SK-N-SH (cell line): ENCODE measurements around the gene TNFAIP3. TPM values are rescaled to one million over a fixed set of nuclear protein-coding genes. Genes with fewer than 3 reads are reported as not detected.
"Not testable (repeated sequence)": the region's sequence is repeated elsewhere in the genome, so short reads cannot be mapped to it uniquely, and the experiment has no call there.

Source experiments
- CTCF ChIA-PET: fragments of 300-600, 350-600 bp; formaldehyde crosslinking; extraction: SDS; loops from one replicate; lab custom pipeline; 2021; lab: Yijun Ruan, JAX
- POLR2A ChIA-PET: fragments of 350-600 bp; sonication (Branson Sonifier 250); formaldehyde crosslinking; extraction: SDS; loops from one replicate; lab custom pipeline; 2020; ENCODE audit warnings: antibody characterized with exemption, inconsistent platforms; lab: Yijun Ruan, JAX
- DNase-seq: peaks from one replicate; pipeline ENCODE4 v3.0.0; 2012
- H2AFZ ChIP-seq: fragments of 200-600 bp; sonication (generic); 2 replicates; pipeline ENCODE4 v1.8.1; 2016; ENCODE audit warnings: antibody characterized with exemption, mild to moderate bottlenecking, low read depth
- H3F3A ChIP-seq: fragments of 200-600 bp; sonication (generic); replicated peaks from 2 replicates; pipeline ENCODE3; 2016; ENCODE audit warnings: antibody characterized with exemption, mild to moderate bottlenecking; ENCODE audit not compliant: insufficient read depth
- H3K27ac ChIP-seq, 2 experiments: fragments of 200-500 bp in 1 of 2; fragments of 200-600 bp in 1 of 2; sonication (Bioruptor generic) in 1 of 2; sonication (generic), shearing (Covaris generic) in 1 of 2; 2 replicates each; pipeline versions ENCODE4 v1.5.1 to v1.6.1; 2014 to 2016; ENCODE audit warnings: low read depth in 2 of 2, inconsistent platforms in 1 of 2, low read length in 1 of 2, mild to moderate bottlenecking in 1 of 2, mixed read lengths in 1 of 2
- H3K27me3 ChIP-seq: fragments of 200-600 bp; sonication (generic), shearing (Covaris generic); 2 replicates; pipeline ENCODE4 v1.6.1; 2016; ENCODE audit warnings: mixed run types; ENCODE audit not compliant: insufficient read depth
- H3K36me3 ChIP-seq, 2 experiments: fragments of 200-500 bp in 1 of 2; fragments of 200-600 bp in 1 of 2; sonication (Bioruptor generic) in 1 of 2; sonication (generic) in 1 of 2; replicated peaks in 1 of 2; 2 replicates each; pipeline versions ENCODE3 to v1.5.1; 2014 to 2016; ENCODE audit warnings: low read length in 1 of 2, mild to moderate bottlenecking in 1 of 2; ENCODE audit not compliant: insufficient read depth in 2 of 2, control insufficient read depth in 1 of 2
- H3K4me1 ChIP-seq, 2 experiments: fragments of 200-500 bp in 1 of 2; fragments of 200-600 bp in 1 of 2; sonication (Bioruptor generic) in 1 of 2; sonication (generic), shearing (Covaris generic) in 1 of 2; 2 replicates each; pipeline versions ENCODE4 v1.5.1 to v1.6.1; 2014 to 2016; ENCODE audit warnings: low read depth in 1 of 2, low read length in 1 of 2, mixed run types in 1 of 2; ENCODE audit not compliant: insufficient read depth in 2 of 2, control insufficient read depth in 1 of 2
- H3K4me2 ChIP-seq: fragments of 200-600 bp; sonication (generic), shearing (Covaris generic); 2 replicates; pipeline ENCODE4 v1.6.1; 2017; ENCODE audit warnings: mixed run types
- H3K4me3 ChIP-seq, 2 experiments: fragments of 200-500 bp in 1 of 2; fragments of 200-600 bp in 1 of 2; sonication (Bioruptor generic) in 1 of 2; sonication (generic), shearing (Covaris generic) in 1 of 2; 2 replicates each; pipeline versions ENCODE4 v1.5.1 to v1.8.1; 2014 to 2016; ENCODE audit warnings: low read depth in 2 of 2, inconsistent platforms in 1 of 2, low read length in 1 of 2, mild to moderate bottlenecking in 1 of 2, mixed read lengths in 1 of 2, moderate library complexity in 1 of 2
- H3K79me2 ChIP-seq: fragments of 200-600 bp; sonication (generic); 2 replicates; pipeline ENCODE4 v1.8.1; 2017; ENCODE audit warnings: mild to moderate bottlenecking; ENCODE audit not compliant: insufficient read depth
- H3K9ac ChIP-seq: fragments of 200-600 bp; sonication (generic); 2 replicates; pipeline ENCODE4 v1.6.1; 2017; ENCODE audit warnings: mixed run types
- H3K9me2 ChIP-seq: fragments of 200-600 bp; sonication (generic); 2 replicates; pipeline ENCODE4 v1.6.1; 2017; ENCODE audit warnings: mixed run types
- H3K9me3 ChIP-seq: fragments of 200-600 bp; sonication (generic); 2 replicates; pipeline ENCODE4 v1.6.1; 2017; ENCODE audit warnings: mixed run types, mild to moderate bottlenecking, moderate library complexity
- H4K20me1 ChIP-seq: fragments of 200-600 bp; sonication (generic); 2 replicates; pipeline ENCODE4 v1.6.1; 2017; ENCODE audit warnings: mild to moderate bottlenecking, mixed run types; ENCODE audit not compliant: insufficient read depth
- CHD2 ChIP-seq: fragments of 150-350 bp; IDR thresholded peaks from 2 replicates; pipeline ENCODE4 v1.6.1; 2018; ENCODE audit warnings: low read length; ENCODE audit not compliant: partially characterized antibody
- FOSL2 ChIP-seq: IDR thresholded peaks from 2 replicates; pipeline ENCODE4 v1.4.0; 2012; ENCODE audit warnings: low read depth, mild to moderate bottlenecking, moderate library complexity, borderline replicate concordance
- JUND ChIP-seq: IDR thresholded peaks from 2 replicates; pipeline ENCODE4 v1.4.0; 2012
- MEF2A ChIP-seq: IDR thresholded peaks from 2 replicates; pipeline ENCODE4 v1.4.0; 2012; ENCODE audit warnings: low read depth, borderline replicate concordance
- NFIC ChIP-seq: IDR thresholded peaks from 2 replicates; pipeline ENCODE4 v1.4.0; 2012; ENCODE audit warnings: borderline replicate concordance
- NRF1 ChIP-seq: IDR thresholded peaks from 2 replicates; pipeline ENCODE4 v1.6.1; 2012; ENCODE audit warnings: low read depth, mild to moderate bottlenecking, low read length
- POLR2AphosphoS5 ChIP-seq: IDR thresholded peaks from 2 replicates; pipeline ENCODE4 v1.6.1; 2012; ENCODE audit warnings: low read depth, low read length
- RCOR1 ChIP-seq: fragments of 150-350 bp; IDR thresholded peaks from 2 replicates; pipeline ENCODE4 v1.6.1; 2017; ENCODE audit warnings: antibody characterized with exemption, low read length
- RXRA ChIP-seq: IDR thresholded peaks from 2 replicates; pipeline ENCODE4 v1.4.0; 2012; ENCODE audit warnings: low read depth, mild to moderate bottlenecking, borderline replicate concordance
- SIN3A ChIP-seq: IDR thresholded peaks from 2 replicates; pipeline ENCODE4 v1.6.1; 2012; ENCODE audit warnings: low read depth, mild to moderate bottlenecking, low read length, moderate library complexity, borderline replicate concordance
- TAF1 ChIP-seq: IDR thresholded peaks from 2 replicates; pipeline ENCODE4 v1.6.1; 2012; ENCODE audit warnings: low read depth, mild to moderate bottlenecking, low read length, moderate library complexity, borderline replicate concordance
- WGBS: methylation state at CpG from one replicate; pipeline ENCODE4 v1.1.6; 2017; ENCODE audit warnings: low lambda C conversion rate; 5-methylcytosine and 5-hydroxymethylcytosine counted together
- polyA plus RNA-seq, 3 experiments: library from polyadenylated mRNA; depleted of rRNA; stranded (reverse); fragments of >200 nt; gene quantifications; 2 replicates each; pipeline ENCODE4 v1.2.3, GENCODE V29; 2012
- TF ChIP-seq, protein P1 (sequence below): IDR thresholded peaks from 2 replicates; pipeline ENCODE4 v1.4.0; 2012; ENCODE audit warnings: low read depth, borderline replicate concordance
- TF ChIP-seq, protein P2 (sequence below): IDR thresholded peaks from 2 replicates; pipeline ENCODE4 v1.4.0; 2012; ENCODE audit warnings: low read depth

Gene TNFAIP3
- polyA plus RNA-seq, 1 of the 3 experiments (the other 2 are of a cell fraction): 1.0 TPM

- H3K27me3 ChIP-seq: no peaks in the 10 kb centered on the region
- H3K4me2 ChIP-seq: no peak overlapping the region
- H3K9ac ChIP-seq: no peak overlapping the region
- TF ChIP-seq FOSL2: no peak
- no peak for TF ChIP-seq JUND
- TF ChIP-seq, protein P1, sequence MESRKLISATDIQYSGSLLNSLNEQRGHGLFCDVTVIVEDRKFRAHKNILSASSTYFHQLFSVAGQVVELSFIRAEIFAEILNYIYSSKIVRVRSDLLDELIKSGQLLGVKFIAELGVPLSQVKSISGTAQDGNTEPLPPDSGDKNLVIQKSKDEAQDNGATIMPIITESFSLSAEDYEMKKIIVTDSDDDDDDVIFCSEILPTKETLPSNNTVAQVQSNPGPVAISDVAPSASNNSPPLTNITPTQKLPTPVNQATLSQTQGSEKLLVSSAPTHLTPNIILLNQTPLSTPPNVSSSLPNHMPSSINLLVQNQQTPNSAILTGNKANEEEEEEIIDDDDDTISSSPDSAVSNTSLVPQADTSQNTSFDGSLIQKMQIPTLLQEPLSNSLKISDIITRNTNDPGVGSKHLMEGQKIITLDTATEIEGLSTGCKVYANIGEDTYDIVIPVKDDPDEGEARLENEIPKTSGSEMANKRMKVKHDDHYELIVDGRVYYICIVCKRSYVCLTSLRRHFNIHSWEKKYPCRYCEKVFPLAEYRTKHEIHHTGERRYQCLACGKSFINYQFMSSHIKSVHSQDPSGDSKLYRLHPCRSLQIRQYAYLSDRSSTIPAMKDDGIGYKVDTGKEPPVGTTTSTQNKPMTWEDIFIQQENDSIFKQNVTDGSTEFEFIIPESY: no peak
- no peaks in the 10 kb centered on the region for H3K79me2 ChIP-seq
- H3K27ac ChIP-seq: no peak overlapping the region
- no peak overlapping the region for H3K4me3 ChIP-seq
- H3K4me1 ChIP-seq: no peaks in the 10 kb centered on the region
- no peak overlapping the region for H2AFZ ChIP-seq
- no peaks in the 10 kb centered on the region for H4K20me1 ChIP-seq
- no peaks in the 10 kb centered on the region for H3K9me3 ChIP-seq
- no peak for DNase-seq
- H3K9me2 ChIP-seq: no peaks in the 10 kb centered on the region
- no peaks in the 10 kb centered on the region for H3K36me3 ChIP-seq
- H3F3A ChIP-seq: no peaks in the 10 kb centered on the region
- 8% methylated on average over 1 of the region's 1 CpG for WGBS
- ChIA-PET POLR2A (no interaction called here), CTCF (no interaction called here)
Measured at GRCh38 chr6:137840252-137840651, 26.8 kb upstream of the TNFAIP3 start.

GRCh38 chr6:137843211-137843610, 23.8 kb upstream of the TNFAIP3 start:
- Histone ChIP-seq H3K4me2 (no peak overlapping the region), H3K9me3 (no peaks in the 10 kb centered on the region), H3F3A (no peaks in the 10 kb centered on the region), H3K27me3 (no peaks in the 10 kb centered on the region), H3K4me3 (no peak overlapping the region), H3K79me2 (no peaks in the 10 kb centered on the region), H3K9me2 (no peaks in the 10 kb centered on the region), H3K36me3 (no peaks in the 10 kb centered on the region), H3K9ac (no peak overlapping the region), H3K27ac (no peak overlapping the region), H2AFZ (no peak overlapping the region), H4K20me1 (no peaks in the 10 kb centered on the region), H3K4me1 (no peaks in the 10 kb centered on the region)
- DNase-seq: no peak
- ChIA-PET POLR2A (no interaction called here), CTCF (interaction anchor here (1.3 kb wide), 1 partner anchor 24 kb away, joined by 5 read pairs; the partner anchor contains the start of gene TNFAIP3)
- TF ChIP-seq FOSL2 (no peak), TAF1 (no peak), CHD2 (no peak), MEF2A (no peak), RCOR1 (no peak), RXRA (no peak), SIN3A (no peak), POLR2AphosphoS5 (no peak), NFIC (no peak), NRF1 (no peak)
- TF ChIP-seq, protein P2, sequence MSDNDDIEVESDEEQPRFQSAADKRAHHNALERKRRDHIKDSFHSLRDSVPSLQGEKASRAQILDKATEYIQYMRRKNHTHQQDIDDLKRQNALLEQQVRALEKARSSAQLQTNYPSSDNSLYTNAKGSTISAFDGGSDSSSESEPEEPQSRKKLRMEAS: no peak

DNA sequence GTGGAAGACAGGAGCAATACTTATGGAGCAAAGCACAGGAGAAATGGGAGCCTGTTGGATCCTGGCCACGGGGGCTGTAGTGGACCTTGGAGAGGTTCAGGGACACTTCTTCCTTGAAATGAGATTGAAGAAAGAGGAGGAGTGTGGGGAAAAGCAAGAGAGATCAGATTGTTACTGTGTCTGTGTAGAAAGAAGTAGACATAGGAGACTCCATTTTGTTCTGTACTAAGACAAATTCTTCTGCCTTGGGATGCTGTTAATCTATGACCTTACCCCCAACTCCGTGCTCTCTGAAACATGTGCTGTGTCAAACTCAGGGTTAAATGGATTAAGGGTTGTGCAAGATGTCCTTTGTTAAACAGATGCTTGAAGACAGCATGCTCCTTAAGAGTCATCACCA, 22.7 kb upstream of the TNFAIP3 start:
- H3K4me3 ChIP-seq, H3F3A ChIP-seq, DNase-seq, H3K9ac ChIP-seq, H3K27ac ChIP-seq, H3K9me3 ChIP-seq, H3K27me3 ChIP-seq, H3K4me1 ChIP-seq, H3K9me2 ChIP-seq, H3K4me2 ChIP-seq, H2AFZ ChIP-seq, H3K36me3 ChIP-seq, H3K79me2 ChIP-seq, H4K20me1 ChIP-seq, POLR2A ChIA-PET: not testable (repeated sequence)
- CTCF ChIA-PET: interaction anchor here (1.3 kb wide), 1 partner anchor 23 kb away, joined by 5 read pairs; the partner anchor contains the start of gene TNFAIP3
- WGBS: 0% methylated on average over 2 of the region's 2 CpGs

GRCh38 chr6:137844773-137845172, 22.3 kb upstream of the TNFAIP3 start:
- H3K36me3 ChIP-seq, H3K9me2 ChIP-seq, H3K4me3 ChIP-seq, H3K27me3 ChIP-seq, H2AFZ ChIP-seq, H3K9ac ChIP-seq, H3K79me2 ChIP-seq, H3K4me2 ChIP-seq, CTCF ChIA-PET, H3K27ac ChIP-seq, DNase-seq, H3K4me1 ChIP-seq, H4K20me1 ChIP-seq, H3F3A ChIP-seq, POLR2A ChIA-PET, H3K9me3 ChIP-seq: not testable (repeated sequence)
- WGBS: 21% methylated on average over 7 of the region's 7 CpGs
